ENCODE results near the gene BMPR1B. TPM values are rescaled to one million over a fixed set of nuclear protein-coding genes. Genes with fewer than 3 reads are reported as not detected.

BMPR1B gene
- total and polyA plus RNA-seq, 4 donors = 0.27 to 0.70 (median 0.48) TPM

GRCh38 chr4:95071851-95072250 is 314.1 kb downstream of the BMPR1B start:
- no peaks in the 10 kb centered on the region for H3K9me3 ChIP-seq (ENCODE audit: control insufficient read depth in 4 of 4, low read length in 3 of 4)
- H3K4me3 ChIP-seq (ENCODE audit: low read depth in 1 of 3, low read length in 3 of 3) = no peak overlapping the region
- 92% methylated on average over 3 of the region's 3 CpGs for WGBS
- no peak for DNase-seq (ENCODE audit: low spot score)
- TF ChIP-seq RAD21 (IDR thresholded peaks at IDR 0.05) (no peak), SP1 (IDR thresholded peaks at IDR 0.05) (no peak), HNF4A (conservative IDR thresholded peaks at IDR 0.05) (no peak), FOXA1 (IDR thresholded peaks at IDR 0.05) (no peak), FOXA2 (IDR thresholded peaks at IDR 0.05) (no peak), GABPA (IDR thresholded peaks at IDR 0.05 in 1 of 2, conservative IDR thresholded peaks at IDR 0.05 in 1 of 2) (no peak), EGR1 (IDR thresholded peaks at IDR 0.05; ENCODE audit: low read depth in 2 of 2) (no peak), RXRA (IDR thresholded peaks at IDR 0.05) (no peak), JUND (IDR thresholded peaks at IDR 0.05) (no peak), CTCF (IDR thresholded peaks at IDR 0.05; ENCODE audit: low read depth, low read length, missing input control) (no peak), HNF4G (IDR thresholded peaks at IDR 0.05) (no peak), ATF3 (IDR thresholded peaks at IDR 0.05) (no peak), ZBTB33 (IDR thresholded peaks at IDR 0.05) (no peak), NR2F2 (IDR thresholded peaks at IDR 0.05) (no peak)
- H3K36me3 ChIP-seq (ENCODE audit: control insufficient read depth in 4 of 4, insufficient read depth in 3 of 4, low read depth in 1 of 4, low read length in 3 of 4) = no peaks in the 10 kb centered on the region
- no peak overlapping the region for H3K9ac ChIP-seq (ENCODE audit: low read depth in 1 of 2, low read length in 2 of 2)
- H3K27ac ChIP-seq (ENCODE audit: low read depth in 1 of 2, low read length in 2 of 2) = no peak overlapping the region
- H3K27me3 ChIP-seq (ENCODE audit: control insufficient read depth in 4 of 4, insufficient read depth in 4 of 4, low read length in 3 of 4) = no peaks in the 10 kb centered on the region
- H3K4me1 ChIP-seq (ENCODE audit: control insufficient read depth in 4 of 4, insufficient read depth in 4 of 4, low read length in 3 of 4) = no peaks in the 10 kb centered on the region

GRCh38 chr4:95073646-95074045 is 315.9 kb downstream of the BMPR1B start:
- H3K4me1 ChIP-seq (ENCODE audit: control insufficient read depth in 4 of 4, insufficient read depth in 4 of 4, low read length in 3 of 4) = no peaks in the 10 kb centered on the region
- no peak overlapping the region for H3K9ac ChIP-seq (ENCODE audit: low read depth in 1 of 2, low read length in 2 of 2)
- no peak for DNase-seq (ENCODE audit: low spot score)
- no peaks in the 10 kb centered on the region for H3K36me3 ChIP-seq (ENCODE audit: control insufficient read depth in 4 of 4, insufficient read depth in 3 of 4, low read depth in 1 of 4, low read length in 3 of 4)
- no peak overlapping the region for H3K4me3 ChIP-seq (ENCODE audit: low read depth in 1 of 3, low read length in 3 of 3)
- TF ChIP-seq RXRA (IDR thresholded peaks at IDR 0.05) = no peak
- TF ChIP-seq HNF4G (IDR thresholded peaks at IDR 0.05) = no peak
- TF ChIP-seq NR2F2 (IDR thresholded peaks at IDR 0.05) = no peak
- TF ChIP-seq JUND (IDR thresholded peaks at IDR 0.05) = no peak
- no peak for TF ChIP-seq ZBTB33 (IDR thresholded peaks at IDR 0.05)
- no peak for TF ChIP-seq RAD21 (IDR thresholded peaks at IDR 0.05)
- no peak for TF ChIP-seq ATF3 (IDR thresholded peaks at IDR 0.05)
- no peak for TF ChIP-seq FOXA1 (IDR thresholded peaks at IDR 0.05)
- H3K27me3 ChIP-seq (ENCODE audit: control insufficient read depth in 4 of 4, insufficient read depth in 4 of 4, low read length in 3 of 4) = no peaks in the 10 kb centered on the region
- no peaks in the 10 kb centered on the region for H3K9me3 ChIP-seq (ENCODE audit: control insufficient read depth in 4 of 4, low read length in 3 of 4)
- 88% methylated on average over 1 of the region's 1 CpG for WGBS
- no peak overlapping the region for H3K27ac ChIP-seq (ENCODE audit: low read depth in 1 of 2, low read length in 2 of 2)

All from liver (tissue), 9 donors.